K562 (cell line): Measurements from ENCODE around the gene NMNAT1.

Experiments
- ATF3 ChIP-seq, 2 experiments: fragments of 450-650 bp in 1 of 2; sonication (generic) in 1 of 2; formaldehyde crosslinking in 1 of 2; IDR thresholded peaks in 1 of 2; conservative IDR thresholded peaks in 1 of 2; 2 replicates each; pipeline versions ENCODE4 v1.6.1 to v1.8.1; 2016 to 2023; ENCODE audit warnings: mild to moderate bottlenecking in 2 of 2, moderate library complexity in 2 of 2, inconsistent platforms in 1 of 2, missing genetic modification reagents in 1 of 2
- CREM ChIP-seq: IDR thresholded peaks from 2 replicates; pipeline ENCODE4 v1.6.1; 2014; ENCODE audit warnings: antibody characterized with exemption, low read depth
- CTCF ChIP-seq, 3 experiments: IDR thresholded peaks in 2 of 3; conservative IDR thresholded peaks in 1 of 3; 2 replicates each; pipeline ENCODE4 v1.5.1; 2011 to 2012; ENCODE audit warnings: low read length in 3 of 3, mild to moderate bottlenecking in 3 of 3, control low read depth in 2 of 3, improper control_type of control experiment in 1 of 3, inconsistent platforms in 1 of 3, low read depth in 1 of 3, mixed read lengths in 1 of 3, moderate library complexity in 1 of 3; ENCODE audit not compliant: insufficient read depth in 2 of 3
- E2F5 ChIP-seq: sonication (generic); formaldehyde crosslinking; IDR thresholded peaks from 2 replicates; pipeline ENCODE4 v1.8.0; 2022; ENCODE audit warnings: mild to moderate bottlenecking, missing genetic modification reagents
- FOS ChIP-seq: IDR thresholded peaks from 3 replicates; pipeline ENCODE4 v1.6.1; 2011; ENCODE audit not compliant: insufficient read length; ENCODE audit errors: extremely low read depth
- MAFG ChIP-seq: fragments of 450-650 bp; conservative IDR thresholded peaks from 2 replicates; pipeline ENCODE4 v1.6.1; 2016; ENCODE audit warnings: missing genetic modification characterization, missing compliant biosample characterization
- NEUROD1 ChIP-seq: fragments of 150-350 bp; IDR thresholded peaks from 2 replicates; pipeline ENCODE4 v1.6.1; 2014; ENCODE audit warnings: borderline replicate concordance, low read length, low read depth; ENCODE audit not compliant: partially characterized antibody
- REST ChIP-seq, 2 experiments: fragments of 450-650 bp; formaldehyde crosslinking in 1 of 2; IDR thresholded peaks; 2 replicates each; pipeline versions ENCODE4 v1.4.0 to v1.6.1; 2014 to 2020; ENCODE audit warnings: mild to moderate bottlenecking in 2 of 2, borderline replicate concordance in 1 of 2, low read depth in 1 of 2
- ZBTB40 ChIP-seq, 2 experiments: fragments of 450-650 bp in 1 of 2; sonication (generic) in 1 of 2; formaldehyde crosslinking in 1 of 2; IDR thresholded peaks; 2 replicates each; pipeline versions ENCODE4 v1.7.1 to v1.9.0; 2016 to 2022; ENCODE audit warnings: inconsistent platforms in 1 of 2, mild to moderate bottlenecking in 1 of 2, missing genetic modification reagents in 1 of 2
- ZNF121 ChIP-seq: sonication (generic); formaldehyde crosslinking; conservative IDR thresholded peaks from 2 replicates; pipeline ENCODE4 v1.8.0; 2022; ENCODE audit warnings: missing genetic modification reagents

GRCh38 chr1:9960011-9960410 is 16.7 kb downstream of the NMNAT1 start:
- TF ChIP-seq CTCF (IDR thresholded peaks at IDR 0.05 in 2 of 3, conservative IDR thresholded peaks at IDR 0.05 in 1 of 3; ENCODE audit: insufficient read depth in 2 of 3, low read depth in 1 of 3, low read length in 3 of 3), result no peak
- no peak for TF ChIP-seq REST (IDR thresholded peaks at IDR 0.05; ENCODE audit: borderline replicate concordance)
- no peak for TF ChIP-seq REST (CRISPR knock-in tag; IDR thresholded peaks at IDR 0.05; ENCODE audit: low read depth)
- TF ChIP-seq ZNF121 (CRISPR knock-in tag), result no peak
- TF ChIP-seq E2F5, result no peak
- TF ChIP-seq CREM, result no peak
- TF ChIP-seq ATF3 (IDR thresholded peaks at IDR 0.05), result no peak
- no peak for TF ChIP-seq ATF3 (CRISPR knock-in tag; conservative IDR thresholded peaks at IDR 0.05)
- TF ChIP-seq ZBTB40 (IDR thresholded peaks at IDR 0.05), result no peak
- no peak for TF ChIP-seq ZBTB40 (CRISPR knock-in tag; IDR thresholded peaks at IDR 0.05)
- TF ChIP-seq FOS, result no peak
- TF ChIP-seq NEUROD1, result no peak
- no peak for TF ChIP-seq MAFG (tag)
